Activated naive CD4-positive, alpha-beta T cell (primary cell): ENCODE results near the gene WDFY2.
"Not testable (repeated sequence)": the region's sequence is repeated elsewhere in the genome, so short reads cannot be mapped to it uniquely, and the experiment has no call there.

Source experiments
- DNase-seq, 4 experiments: peaks; one replicate each; lab custom pipeline; 2025; lab: John Stamatoyannopoulos, UW

The WDFY2 gene

DNA sequence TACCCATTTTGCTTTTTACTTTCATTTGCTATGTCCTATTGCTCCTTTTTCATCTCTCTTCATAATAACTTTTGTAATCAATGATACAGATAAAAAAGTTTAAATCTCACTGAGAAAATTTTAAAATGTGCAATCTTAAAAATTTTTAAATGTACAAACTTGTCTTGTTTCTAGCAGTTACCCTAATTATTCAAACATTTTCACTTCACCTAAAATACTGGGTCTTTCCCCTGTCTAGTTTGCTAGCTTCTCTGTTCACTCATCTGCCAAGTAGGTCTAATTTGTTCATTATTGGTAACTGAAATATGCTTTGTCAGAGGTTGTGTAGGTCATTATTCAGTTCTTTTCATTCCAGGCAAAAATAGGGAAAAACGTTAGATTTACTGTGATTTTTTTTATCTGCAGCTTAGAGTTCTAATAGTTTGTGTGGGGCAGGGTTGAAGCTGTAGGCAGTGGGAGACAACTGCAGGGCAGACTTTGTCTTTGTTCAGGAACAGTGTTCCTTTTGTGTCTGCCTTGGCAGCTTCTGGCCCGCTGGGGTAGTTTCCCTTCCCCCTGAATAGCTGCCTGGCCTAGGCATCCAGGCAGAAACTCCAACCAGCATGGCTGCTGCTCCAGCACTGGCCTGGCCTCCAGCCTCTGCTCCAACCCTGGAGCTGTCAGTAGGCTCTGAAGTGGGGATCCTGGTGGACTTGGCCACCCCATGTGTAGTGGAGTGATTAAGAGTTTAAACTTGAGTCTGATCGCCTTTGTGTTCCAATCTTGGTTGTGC, 48.5 kb downstream of the WDFY2 start:
- no peak for DNase-seq

DNA sequence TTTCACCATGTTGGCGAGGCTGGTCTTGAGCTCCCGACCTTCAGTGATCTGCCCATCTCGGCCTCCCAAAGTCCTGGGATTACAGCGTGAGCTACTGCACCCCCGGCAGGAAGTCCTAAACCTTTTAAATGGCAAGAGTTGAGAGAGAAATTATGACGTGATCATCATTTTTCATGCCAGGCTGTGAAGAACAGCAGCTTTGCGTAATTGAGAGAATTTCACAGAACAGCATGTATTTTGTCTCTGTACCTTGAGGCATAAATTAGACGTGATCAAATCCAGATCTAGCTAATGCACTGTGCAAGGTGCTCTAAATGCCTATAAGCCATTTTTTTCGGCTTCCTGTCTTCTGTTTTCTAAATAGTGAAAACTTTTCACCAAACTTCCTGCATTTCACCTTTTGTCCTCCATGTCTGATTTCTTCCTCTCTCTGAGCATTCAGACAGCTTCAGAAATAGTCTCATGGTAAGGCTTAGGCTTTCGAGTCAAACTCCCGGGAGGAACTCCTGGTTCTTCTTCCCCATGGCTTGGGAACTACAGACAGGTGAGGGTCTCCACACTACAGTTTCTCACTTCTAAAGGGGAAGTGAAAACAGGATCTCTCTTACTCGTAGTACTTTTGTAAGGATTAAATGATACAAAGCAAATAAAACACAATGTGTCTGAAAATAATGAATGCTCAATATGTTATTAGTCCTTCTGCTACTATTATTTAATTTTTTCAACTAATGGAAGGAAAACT, 51.0 kb downstream of the WDFY2 start:
- no peak for DNase-seq

DNA sequence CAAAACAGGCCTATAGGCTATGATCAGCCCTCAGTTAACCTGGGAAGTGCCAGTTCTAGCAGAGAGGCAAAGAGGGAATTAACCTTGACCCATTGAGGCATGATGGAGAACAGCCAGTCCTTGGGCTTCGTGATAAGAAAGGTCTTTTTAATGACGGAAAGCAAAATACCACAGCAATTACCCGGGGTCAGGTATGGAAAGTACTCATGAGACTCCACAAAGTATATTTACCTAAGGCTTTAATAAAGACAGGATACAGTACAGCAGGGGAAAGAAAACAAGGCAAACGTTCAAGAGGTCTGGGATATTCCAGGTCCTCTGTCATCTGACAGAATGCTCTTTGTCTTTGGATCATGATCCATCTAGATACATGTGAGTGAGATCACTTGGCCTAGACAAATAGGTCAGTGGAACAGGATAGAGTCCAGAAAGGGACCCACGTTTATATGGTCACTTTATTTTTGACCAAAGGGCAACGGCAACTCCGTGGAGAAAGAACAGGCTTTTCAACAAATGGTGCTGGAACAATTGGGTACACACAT, 52.2 kb downstream of the WDFY2 start:
- DNase-seq, result no peak

DNA sequence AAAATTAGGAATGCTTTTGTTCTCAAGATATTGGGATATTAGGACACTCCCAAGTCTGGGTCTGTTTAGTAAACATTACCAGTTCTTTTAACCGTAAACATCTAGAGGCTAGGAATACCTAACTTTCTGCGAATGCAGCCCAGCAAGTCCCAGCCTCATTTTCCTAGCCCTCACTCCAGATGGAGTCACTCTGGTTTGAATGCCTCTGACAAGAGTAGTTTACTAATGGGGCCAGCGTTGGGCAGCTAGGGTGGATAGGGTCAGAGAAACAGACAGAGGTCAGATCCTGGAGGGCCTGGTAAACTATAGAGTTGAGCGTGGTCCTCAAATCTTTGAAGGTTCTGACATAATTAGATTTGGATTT, 53.6 kb downstream of the WDFY2 start:
- no peak for DNase-seq

DNA sequence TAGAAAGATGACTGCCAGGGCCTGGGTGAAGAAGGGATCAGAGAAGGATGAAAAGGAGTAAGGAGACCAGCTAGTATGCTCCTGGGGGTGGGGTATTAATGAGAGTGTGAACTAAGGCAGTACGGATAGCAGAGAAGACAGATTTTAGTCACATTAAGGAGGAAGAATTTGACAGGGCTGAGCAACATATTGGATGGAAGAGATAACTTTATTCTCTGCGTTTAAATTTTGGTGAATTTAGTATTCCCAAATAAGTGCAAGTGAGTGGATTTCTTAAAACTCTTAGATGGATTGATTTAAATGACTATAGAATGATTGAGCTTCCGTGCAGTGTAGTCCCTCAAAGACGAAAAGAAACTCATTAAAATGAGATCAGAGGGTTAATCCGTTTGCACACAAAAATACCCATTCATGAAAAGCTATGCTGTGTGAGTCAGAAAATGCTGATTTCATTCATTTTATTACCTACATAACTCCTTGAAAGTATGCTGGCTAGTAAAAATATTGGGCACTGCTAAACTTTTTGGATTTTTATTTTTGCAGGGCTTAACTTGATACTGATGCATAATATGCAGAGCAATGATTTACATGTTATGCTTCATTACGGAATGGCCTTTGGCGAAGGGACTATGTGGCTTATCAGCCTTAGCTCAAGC, 54.1 kb downstream of the WDFY2 start:
- DNase-seq, result no peak

DNA sequence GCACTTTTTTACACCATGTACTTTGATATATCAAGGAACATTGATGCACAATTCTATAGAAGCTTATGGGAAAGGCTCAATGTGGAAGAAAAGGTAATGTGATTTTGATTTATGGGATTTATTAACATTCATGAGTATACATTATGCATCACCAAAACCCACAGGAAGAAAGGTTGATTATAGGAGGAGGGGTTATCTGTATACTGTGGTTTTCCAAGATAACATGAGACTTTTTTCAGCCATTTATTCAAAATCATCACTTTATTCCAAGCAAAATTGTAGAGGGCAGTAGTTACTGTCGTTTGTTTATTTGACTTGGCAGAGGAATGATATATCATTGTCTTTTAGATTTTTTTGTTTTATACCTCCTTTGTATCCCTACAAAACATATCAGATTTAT, 54.9 kb downstream of the WDFY2 start:
- DNase-seq, result no peak

DNA sequence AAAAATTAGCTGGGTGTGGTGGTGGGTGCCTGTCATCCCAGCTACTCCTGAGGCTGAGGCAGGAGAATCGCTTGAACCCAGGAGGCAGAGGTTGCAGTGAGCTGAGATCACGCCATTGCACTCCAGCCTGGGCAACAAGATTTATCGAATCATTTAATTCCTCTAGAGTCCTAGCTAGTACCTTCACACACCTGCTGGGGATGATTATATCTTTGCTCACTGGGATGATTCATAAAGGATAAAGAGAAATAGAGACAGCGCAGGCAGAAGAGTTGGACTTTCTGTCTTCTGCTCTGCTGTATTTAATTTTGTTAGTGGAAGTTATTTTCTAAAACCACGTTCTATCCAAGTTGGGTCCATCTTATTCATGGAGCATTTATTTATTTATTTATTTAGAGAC, 56.4 kb downstream of the WDFY2 start:
- not testable (repeated sequence) for DNase-seq

DNA sequence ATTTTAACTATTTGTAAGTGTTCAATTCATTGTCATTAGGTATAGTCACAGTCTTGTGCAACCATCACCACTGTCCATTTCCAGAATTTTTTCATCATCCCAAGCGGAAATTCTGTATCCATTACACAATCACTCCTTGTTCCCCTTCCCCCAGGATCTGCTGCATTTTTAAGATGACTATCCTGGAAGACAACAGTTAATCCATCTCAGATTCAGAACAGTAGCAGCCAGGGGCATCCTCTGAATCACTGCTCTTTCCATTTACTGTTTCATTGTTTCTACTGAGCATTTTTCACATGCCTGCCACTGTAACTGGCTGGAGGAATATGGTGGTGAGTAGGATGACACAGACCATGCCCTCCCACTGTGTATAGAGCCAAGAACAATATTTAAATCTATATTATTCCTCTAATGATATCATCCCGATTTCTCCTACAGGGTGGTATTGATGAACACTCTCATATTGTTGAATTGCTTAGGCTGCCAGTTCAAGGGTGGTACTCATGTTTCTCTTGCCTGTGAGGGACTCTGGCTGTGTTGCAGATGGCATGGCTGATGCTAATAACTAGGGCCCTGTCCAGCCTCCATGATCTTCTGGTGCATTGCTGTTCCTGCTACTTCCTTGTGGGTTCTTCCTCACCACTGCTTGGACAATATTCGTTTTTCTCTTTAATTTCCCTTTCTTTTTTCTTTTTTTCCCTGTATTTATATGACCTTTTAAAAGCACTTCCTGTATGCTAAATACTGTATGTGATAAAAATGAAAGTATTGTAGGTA, 59.0 kb downstream of the WDFY2 start:
- no peak for DNase-seq

DNA sequence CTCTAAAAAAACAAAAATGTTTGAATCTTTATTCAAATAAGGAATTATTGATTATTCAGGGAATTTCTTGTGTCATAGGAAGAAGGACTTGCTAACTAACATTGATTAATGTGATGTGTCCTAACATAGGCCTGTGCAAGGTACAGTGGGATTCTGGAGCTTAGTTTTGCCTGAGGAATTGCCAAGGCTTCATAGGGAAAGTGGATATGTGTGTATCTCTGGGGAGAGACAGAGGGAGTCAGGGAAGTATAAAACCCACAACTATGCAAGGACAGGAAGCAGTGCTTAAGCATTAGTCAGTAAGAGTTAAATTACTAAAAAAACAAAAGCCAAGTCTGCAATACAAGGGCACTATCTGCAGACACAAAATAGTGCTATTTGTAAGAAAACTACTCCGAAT, 59.6 kb downstream of the WDFY2 start:
- DNase-seq, result no peak

DNA sequence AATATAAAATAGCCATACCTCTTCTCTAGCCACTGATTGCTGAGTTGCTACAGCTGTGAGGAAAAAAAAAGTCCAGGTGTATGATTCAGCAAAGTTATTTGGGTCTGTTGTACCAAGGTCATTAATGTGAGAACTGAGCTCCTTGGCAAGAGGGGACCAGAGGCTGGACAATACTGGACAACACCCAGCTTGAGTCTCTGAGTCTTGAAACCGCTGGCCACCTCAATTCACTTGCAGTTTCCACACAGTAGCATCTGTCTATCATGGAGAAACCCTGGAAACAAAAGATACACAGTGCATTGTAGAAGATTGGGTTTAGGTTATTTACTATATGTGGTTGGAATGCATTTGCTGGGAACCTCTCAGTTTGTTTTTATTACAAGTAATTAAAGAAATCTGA, 60.4 kb downstream of the WDFY2 start:
- DNase-seq, result no peak

DNA sequence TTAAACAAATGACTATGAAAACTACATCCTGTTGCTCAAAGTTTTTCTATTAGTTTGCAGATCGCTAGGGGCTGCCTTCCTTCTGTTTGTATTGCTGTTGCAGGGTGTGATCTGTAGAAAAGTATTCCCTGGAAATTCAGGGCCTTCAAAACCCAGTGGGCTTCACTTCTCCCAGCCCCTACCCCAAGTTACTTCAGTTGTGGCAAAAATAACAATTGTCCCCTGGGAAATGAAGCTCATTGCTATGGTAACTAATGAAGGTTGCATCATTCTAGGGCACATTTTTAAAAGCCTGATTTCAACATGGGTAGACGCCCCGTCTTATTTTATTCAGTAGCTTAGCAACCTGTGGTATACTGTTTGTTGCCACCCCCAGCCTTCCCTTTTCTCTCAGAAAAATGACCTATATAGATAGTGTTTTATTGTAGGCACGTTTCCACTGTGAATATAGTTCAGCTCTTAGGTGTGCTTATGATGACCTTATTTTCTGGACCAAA, 60.9 kb downstream of the WDFY2 start:
- DNase-seq, result no peak

DNA sequence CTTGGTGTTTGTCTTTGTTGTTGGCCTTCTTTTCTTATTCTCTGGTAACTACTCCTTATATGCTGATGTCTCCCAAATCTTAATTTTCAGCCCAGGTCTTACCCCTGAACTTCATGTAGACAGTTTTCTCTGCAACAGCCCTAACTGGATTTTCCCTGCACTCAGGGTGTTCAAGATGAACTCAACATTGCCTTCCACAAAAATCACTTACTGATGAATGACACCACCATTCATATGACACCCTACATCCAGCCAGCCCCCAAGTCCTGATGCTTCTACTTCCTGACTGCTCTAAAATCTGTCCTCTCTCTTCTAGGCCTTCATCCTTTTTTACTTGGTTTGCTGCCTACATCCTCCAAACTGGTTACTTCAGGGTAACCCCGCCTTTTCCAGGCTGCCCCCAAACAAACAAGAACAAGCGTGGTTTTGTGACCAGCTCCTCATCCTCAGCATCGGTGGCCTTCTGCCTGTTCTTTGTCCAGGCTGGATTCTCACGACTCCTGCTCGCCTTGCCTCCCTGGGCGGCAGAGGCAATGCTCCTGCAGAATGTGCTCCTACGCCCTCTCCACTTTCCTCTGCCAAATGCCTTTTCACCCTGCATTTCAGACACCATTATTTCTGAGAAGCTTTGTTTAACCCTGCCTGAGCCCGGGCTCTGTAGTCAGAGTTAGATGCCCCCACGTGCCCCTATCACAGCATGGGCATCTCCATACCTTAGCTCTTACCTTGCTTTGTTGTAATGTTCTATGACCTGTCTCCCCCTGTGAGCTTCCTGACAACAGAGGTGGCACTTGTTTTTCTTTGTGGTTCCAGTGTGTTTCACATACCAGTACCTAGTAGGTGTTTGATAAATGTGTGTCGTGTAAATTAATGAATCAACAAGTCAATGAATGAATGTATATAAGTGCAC, 61.8 kb downstream of the WDFY2 start:
- DNase-seq, result no peak

DNA sequence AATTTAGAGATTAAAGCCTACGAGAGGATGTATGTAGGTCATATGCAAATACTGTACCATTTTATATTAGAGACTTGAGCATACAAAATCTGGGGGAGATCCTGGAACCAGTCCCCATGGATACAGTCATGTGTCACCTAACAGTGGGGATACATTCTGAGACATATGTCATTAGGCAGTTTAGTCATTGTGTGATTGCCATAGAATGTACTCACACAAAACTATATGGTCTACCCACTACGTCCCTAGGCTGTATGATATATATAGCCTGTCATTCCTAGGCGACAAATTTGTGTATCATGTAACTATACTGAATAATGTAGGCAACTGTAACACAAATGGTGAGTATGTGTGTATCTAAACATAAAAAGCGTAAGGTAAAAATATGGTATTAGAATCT, 62.8 kb downstream of the WDFY2 start:
- no peak for DNase-seq

DNA sequence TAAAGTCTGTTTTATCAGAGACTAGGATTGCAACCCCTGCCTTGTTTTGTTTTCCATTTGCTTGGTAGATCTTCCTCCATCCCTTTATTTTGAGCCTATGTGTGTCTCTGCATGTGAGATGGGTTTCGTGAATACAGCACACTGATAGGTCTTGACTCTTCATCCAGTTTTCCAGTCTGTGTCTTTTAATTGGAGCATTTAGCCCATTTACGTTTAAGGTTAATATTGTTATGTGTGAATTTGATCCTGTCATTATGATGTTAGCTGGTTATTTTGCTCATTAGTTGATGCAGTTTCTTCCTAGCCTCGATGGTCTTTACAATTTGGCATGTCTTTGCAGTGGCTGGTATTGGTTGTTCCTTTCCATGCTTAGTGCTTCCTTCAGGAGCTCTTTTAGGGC, 67.9 kb downstream of the WDFY2 start:
- not testable (repeated sequence) for DNase-seq

DNA sequence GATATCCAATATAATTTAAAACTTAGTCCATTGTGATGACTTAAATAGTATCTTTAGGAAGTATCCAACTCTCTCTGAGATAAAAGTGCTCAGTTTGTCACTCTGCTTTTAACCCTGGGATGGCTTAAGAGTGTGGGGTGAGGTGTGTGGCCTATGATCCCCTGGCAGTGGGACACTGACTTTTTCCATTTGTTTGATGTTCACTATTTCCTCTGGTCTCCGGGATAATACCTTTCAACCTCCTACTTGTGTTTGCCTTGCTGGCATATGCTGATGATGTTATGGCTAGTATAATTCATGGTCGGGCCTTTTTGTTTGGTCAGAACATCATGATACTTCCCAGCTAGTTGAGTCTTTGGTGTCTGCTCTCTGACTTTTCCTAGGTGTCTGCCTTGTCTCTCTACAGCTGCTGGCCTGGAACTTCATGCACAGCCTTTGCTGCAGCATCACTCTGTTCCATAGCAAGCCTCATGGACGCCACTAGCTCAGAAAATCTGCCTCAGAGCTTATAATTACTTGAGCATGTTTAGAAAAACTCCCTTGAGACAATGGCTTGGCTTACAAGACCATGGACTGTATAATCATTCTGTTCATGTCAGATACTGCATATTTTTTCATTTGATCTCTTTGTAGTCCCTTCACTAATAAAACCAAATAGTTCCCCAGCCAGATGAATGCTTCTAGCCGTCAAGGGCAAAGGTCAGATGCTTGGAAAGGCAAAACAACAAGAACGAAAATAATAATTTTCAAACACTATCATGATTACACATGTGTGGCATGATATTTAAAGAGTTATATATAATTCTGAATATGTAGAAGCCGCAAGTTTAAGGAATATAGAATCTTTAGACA, 75.2 kb downstream of the WDFY2 start:
- DNase-seq, result no peak

DNA sequence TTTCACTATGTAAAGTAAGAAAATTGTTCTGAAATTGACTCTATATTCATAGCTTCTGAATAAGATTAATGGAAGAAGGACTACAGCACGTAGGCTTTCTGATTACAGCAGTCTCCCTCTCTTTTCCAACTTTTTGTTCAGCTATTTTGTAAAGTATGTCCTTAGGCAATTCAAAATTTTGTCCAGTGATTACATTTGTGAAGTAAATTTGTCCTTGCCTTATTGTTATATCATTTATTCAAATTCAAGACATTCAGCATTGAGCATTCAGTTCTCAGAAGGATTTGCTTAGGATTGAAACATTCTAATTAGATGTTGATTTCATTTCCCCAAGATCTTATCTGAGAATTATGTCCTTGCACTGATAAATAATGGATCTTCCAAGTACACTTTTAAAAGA, 76.6 kb downstream of the WDFY2 start:
- no peak for DNase-seq

DNA sequence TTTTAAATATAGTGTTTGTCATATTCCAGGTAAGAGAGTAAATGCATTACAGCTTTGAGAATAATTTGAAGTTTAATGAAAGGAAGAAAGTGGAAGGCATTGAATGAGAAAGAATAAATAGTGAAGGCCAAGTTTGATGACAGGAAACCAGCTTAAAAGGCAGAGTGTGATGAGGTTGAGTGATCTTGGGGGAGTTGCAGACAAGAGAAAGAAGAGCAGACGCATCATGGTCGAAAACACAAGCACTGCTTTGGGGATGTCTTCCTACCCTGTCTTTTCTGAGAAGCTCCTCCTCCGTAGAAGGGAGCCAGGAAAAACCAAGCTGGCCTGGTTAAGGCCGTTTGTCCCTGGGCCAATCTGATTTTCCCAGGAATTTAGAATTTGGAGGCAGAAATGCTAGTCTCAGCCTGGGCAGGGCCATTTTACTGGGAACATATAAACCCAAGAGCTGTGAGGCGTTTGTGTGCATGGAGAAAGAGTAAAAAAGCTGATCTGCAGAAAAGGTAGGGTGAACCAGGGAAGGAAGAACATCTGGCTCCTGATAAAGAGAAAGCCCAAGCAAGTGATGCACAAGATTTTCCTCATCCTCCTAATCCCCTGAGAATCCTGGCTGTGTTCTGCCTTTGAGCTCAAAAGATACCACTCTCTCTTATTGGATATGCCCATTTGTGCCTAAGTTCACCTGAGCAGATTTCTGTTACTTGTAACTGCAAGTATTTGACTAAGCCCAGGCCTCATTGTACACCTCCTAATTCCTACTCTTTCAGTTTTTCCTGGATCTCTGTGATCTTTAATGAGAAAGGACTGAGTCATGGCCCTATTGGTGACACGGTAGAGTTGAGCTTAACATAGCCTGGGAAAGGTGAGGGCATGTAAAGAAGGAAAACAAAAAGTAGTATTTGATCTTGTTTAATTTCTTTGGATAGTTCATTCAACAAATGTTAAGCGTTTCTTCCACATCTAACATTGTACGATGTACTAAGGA, 80.0 kb downstream of the WDFY2 start:
- no peak for DNase-seq

DNA sequence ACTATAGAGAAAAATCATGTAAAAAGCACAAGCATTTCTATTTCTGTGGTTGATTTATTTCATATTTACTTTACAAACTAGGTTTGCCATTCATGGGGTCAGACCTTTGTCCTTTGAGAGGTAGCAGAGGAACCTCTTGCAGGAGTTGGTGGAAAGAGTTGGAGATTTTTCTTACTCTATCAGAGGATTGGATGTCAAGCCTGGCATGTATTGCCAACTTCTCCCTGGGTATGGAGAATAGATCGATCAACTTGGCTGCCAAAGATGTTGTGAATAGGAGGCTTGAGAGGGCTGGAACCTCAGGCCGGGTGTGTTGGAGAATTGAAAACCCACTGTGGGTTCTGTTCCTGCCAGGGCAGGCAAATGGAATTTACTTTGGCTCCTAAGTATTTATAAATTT, 81.2 kb downstream of the WDFY2 start:
- no peak for DNase-seq

DNA sequence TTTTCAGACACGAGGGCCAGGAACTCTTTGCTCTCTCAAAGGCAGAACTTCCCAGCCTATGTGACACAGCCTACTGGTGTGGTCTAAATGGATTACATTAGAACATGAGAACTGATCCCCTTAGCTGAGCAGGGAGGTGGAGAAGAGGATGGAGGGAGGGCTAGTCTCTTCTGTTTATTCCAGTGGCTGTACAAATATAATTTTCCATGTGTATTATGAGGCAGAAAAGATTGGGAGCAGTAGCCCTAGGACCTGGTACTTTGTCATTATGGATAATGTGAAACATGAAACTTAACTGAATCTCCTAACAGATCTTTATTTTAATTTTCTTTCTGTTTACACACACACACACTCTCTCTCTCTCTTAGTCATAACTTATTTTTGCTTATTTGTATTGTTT, 82.1 kb downstream of the WDFY2 start:
- no peak for DNase-seq
